HG03159 (cell line): ENCODE data around the gene MB.

ENCODE experiments used
- ATAC-seq: cut with Tn5 transposase; IDR thresholded peaks from one replicate; pipeline ENCODE4 v1.9.1; 2021; ENCODE audit warnings: mild to moderate bottlenecking, moderate library complexity; ENCODE audit not compliant: unreplicated experiment

MB gene

DNA sequence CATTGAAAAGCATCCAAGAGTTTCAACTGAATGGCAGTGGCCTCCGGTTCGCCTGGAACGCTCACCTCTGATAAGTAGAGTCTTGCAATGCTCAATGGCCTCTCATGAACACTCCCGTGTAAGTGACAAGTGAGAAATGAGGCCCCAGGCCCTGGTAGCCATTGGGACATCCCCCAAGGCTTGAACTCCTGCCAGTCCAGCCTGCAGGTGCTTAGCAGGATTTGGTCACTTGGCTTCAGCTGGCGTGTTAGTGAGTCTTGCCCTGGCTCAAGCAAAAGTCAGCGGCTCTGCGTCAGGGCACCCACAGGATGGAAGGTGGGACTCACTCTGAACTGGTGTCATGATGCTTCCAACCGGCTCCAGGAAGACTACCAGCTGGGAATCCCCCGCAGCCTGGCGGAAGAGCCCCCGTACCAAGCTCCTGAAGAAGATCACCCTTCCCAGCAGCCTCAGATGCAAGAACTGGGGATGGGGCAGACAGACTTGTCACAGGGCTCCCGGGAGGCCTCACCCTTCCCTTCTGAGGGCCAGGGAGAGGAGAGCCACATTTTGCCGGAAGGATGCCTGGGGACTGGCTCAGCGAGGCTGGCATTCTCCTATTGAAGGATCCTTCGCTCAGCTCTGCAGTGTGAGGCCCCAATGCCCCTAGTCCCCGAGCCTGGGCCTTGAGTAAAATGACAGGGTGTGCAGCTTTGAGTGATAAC lies 19.3 kb downstream of the MB start:
- ATAC-seq, result no peak

- no peak for ATAC-seq
Observed at GRCh38 chr22:35596821-35597220, 20.3 kb downstream of the MB start.

DNA sequence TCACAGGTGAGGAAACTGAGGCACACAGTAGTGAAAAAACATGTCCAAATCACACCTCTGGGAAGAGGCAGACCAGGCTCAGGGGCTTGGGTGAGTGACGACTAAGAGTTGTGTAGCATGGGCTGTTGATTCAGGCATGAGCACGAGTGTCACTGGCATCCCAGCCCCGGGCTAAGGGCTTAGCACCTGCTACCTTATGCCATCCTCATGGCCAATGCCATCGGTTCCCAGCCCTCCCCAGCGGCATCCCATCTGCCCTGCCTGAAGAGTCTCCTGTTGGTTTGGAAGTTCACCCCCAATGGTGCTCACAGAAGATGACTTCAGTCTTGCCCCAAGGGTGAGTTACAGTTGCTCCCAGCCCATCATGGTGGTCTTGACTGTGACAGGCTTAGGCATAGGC lies 22.4 kb downstream of the MB start:
- ATAC-seq, result no peak

DNA sequence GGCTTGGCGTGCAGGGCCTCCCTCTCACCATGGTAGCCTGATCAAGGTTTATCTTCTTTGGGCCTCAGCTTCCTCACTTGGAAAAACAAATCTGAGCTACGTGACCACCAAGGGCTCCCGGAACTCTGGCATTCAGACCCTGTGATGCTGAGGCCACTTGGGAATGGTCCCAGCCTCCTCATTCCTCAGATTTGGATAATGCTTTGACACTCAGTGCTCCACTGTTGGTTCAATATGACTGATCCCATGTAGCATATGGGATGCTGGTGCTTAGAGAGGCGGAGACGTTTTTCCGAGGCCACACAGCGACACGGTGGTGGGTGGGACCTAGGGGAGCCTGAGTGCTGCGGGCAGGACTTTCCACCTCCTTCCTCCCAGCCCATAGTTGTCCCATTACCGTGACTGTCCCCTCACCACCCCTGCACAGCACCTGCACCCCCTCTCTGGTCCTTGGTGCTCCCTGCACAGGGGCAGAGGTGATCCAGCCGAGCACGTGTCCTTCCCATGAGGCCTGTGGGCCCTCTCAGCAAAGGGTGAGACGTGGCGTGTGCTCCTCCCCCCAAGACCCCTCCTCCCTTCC lies 23.1 kb downstream of the MB start:
- no peak for ATAC-seq

DNA sequence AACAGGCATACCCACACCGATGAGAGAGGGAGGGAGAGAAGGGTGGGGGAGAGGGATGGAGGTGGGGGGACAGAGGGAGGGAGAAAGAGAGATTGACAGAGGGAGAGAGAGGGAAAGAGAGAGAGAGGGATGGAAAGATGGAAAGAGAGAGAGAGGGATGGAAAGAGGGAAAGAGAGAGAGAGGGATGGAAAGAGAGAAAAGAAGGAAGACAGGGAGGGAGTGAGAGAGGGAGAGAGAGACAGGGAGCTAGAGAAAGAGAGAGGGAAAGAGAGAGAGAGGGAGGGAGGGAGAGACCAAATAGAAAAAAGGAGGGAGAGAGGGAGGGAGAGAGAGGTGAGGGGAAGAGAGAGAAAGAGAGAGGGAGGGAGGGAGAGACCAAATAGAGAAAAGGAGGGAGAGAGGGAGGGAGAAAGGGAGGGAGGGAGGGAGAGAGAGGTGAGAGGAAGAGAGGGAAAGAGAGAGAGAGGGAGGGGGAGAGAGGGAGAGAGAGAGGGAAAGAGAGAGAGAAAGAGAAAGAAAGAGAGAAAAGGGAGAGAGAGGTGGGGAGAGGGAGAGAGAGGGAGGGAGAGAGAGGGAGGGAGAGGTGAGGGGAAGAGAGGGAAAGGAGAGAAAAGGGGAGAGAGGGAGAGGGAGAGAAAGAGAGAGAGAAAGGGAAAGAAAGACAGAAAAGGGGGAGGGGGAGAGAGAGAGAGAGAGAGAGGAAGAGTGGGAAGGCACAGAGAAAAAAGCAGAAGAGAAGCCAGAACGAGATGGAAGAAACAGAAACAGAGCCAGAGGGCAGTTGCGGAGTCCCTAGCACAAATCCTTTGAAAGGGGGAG lies 23.8 kb downstream of the MB start:
- no peak for ATAC-seq

DNA sequence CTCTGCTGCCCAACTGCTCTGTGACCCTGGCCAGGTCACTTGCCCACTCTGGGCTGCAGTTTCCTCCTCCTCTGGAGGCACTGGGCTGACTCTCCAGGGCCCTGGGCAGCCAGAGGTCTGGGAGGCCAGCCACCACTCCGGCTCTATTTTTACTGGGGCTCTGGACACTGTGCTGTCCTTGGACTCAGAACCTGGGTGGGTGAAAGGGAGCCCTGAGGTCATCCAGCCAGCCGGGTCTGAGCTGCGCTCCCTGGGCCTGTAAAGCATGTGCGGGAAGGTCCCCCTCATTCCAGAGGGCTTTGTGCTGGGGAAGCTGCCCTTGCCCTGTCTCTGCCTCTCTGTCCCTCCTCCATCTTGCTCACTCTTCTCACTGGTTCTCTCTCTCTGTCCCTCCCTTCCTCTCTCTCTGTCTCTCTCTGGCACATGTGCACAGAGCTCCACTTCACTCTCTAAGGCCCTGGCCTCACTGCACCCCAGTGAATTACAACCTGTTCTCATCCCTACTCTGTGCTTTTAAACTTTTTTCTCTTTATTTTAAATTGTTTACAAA lies 24.6 kb downstream of the MB start:
- no peak for ATAC-seq

DNA sequence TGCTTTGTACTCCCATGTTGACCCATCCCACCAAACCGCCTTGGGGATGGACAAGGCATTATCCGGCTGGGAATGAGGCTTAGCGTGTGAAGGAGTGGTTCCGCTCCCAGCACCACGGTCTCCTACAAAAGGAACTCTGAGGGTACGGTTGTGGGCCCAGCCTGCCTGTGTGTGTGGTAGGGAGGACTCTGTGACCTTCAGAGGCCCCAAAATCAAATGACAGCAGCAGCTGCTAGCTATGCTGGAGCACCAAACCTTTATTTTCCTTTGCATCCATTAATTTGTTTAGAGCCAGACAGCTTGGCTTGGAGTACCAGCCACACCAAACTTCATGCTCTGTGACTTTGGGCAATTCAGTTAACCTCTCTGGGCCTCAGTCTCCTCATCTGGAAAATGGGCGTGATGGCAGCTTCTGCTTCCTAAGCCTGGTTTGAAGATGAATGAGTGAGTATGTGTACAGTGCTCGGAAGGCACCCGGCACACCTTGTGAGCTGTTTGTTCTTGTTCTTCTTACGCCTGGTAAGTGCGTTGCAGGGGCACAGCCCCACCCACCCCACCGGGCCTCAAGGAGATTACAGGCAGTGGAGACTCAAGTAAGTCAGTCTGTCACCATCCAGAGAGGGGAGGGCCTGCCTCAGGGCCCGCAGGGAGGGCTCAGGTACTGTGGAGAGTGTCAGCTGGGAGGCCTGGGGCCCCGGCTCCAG lies 25.3 kb downstream of the MB start:
- no peak for ATAC-seq

GRCh38 chr22:35590634-35591295 lies 26.4 kb downstream of the MB start:
- no peak for ATAC-seq

DNA sequence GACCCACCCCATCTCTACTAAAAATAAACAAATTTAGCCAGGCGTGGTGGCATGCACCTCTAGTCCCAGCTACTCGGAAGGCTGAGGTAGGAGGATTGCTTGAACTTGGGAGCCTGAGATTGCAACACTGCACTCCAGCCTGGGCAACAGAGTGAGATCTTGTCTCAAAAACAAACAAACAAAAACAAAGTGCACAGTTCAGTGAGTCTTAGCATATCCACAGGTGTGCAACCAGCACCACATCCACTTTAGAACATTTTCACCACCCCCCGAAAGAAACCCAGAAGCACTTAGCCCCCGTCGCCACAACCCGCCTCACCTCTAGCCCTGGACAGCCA lies 27.4 kb downstream of the MB start:
- ATAC-seq, result no peak

GRCh38 chr22:35589071-35589755 lies 27.9 kb downstream of the MB start:
- no peak for ATAC-seq

GRCh38 chr22:35587896-35588295 lies 29.2 kb downstream of the MB start:
- no peak for ATAC-seq

DNA sequence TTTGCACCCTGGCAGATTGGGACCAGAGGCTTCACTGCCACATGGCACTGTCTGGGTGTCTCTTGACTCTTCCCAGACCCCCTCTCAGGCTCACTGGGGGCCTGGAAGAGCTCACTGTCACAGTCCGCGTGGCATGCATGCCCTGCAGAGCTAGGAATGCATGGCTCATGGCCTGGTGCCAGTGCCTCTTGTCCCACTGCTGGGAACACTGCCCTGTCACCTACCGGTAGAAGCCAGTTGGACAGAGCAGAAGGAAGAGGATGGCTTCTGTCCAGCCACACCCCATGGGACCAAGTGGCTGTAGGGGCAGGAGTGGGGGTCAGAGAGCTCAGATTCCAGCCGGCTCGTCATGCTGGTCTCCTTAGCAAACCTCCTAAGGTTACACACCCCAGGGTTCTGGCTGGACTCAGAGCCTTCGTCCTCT lies 29.7 kb downstream of the MB start:
- ATAC-seq, result no peak

GRCh38 chr22:35586771-35587170 lies 30.4 kb downstream of the MB start:
- ATAC-seq, result no peak

DNA sequence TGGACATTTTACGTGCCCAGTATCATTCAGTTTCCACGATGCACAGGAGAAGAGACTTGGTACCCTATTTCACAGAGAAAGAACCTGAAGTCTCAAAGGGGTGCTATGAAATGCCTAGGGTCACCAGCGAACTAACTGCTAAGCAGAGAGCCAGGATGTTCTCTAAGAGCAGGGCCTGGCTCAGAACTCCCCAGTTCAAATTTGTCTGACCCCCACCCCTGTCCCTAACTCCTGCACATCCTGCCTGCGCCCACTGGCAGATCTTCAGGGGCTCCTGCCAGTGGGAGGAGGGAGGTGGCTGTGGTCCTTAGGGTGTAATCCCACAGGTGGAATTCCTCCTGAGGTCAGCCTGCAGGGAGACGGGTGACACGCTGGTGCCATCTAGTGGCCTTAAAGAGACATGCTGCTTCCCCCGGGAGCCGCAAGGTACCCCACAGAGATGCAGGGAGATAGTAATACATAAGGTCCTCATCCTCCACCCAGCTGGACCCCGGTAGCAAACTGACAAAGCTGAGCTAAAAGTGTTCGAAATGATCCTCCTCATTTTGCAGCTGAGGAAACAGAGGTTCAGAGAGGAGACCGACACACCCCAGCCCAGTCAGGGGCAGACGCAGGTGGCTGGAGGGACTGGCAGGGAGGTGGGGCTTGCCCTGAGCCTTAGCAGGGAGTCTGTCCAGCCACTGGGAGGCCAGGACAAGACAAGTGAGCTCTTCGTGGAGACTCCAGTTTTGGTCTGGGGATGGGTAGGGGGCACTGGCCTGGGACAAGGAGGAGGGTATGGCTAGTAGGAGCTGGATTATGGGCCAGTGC lies 34.1 kb downstream of the MB start:
- ATAC-seq, result no peak

GRCh38 chr22:35582218-35582860 lies 34.8 kb downstream of the MB start:
- no peak for ATAC-seq

DNA sequence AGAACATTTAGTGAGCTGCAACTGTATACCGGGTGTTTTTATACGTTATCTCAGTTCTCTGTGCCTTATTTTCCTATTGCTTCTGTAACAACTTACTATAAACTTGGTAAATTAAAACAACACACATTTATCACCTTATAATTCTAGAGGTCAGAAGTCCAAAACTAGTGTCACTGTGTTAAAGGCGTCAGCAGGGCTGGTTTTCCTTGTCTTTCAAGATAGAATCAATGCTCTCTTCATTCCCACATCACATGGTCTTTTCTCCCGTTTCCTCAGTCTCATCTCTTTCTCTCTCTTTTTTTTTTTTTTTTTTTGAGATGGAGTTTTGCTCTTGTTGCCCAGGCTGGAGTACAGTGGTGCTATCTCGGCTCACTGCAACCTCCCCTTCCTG lies 36.1 kb downstream of the MB start:
- ATAC-seq, result no peak

GRCh38 chr22:35580351-35581022 lies 36.6 kb downstream of the MB start:
- no peak for ATAC-seq

GRCh38 chr22:35578836-35579575 lies 38.1 kb downstream of the MB start:
- ATAC-seq, result no peak
